Endothelial cell of umbilical vein (primary cell): ENCODE measurements around the gene CMPK2. TPM values are rescaled to one million over a fixed set of nuclear protein-coding genes. Genes with fewer than 3 reads are reported as not detected.

Experiments
- BruUV-seq: library from RNA; stranded (reverse); fragments of 400-500 nt; replicated peaks from 2 replicates; lab custom pipeline; 2021; lab: Mats Ljungman, UMichigan
- CTCF ChIA-PET: fragments of 300-600, 350-600 bp; sonication (Branson Sonifier 250); formaldehyde crosslinking; loops from one replicate; lab custom pipeline; 2021; ENCODE audit warnings: antibody characterized with exemption, inconsistent platforms; lab: Charles Lee
- POLR2A ChIA-PET: fragments of 300-600, 350-600 bp; sonication (Branson Sonifier 250); formaldehyde crosslinking; loops from one replicate; lab custom pipeline; 2021; ENCODE audit warnings: antibody characterized with exemption, inconsistent platforms; lab: Charles Lee
- DNase-seq: peaks from one replicate; pipeline ENCODE4 v3.0.0-alpha.2; 2011; ENCODE audit warnings: low read depth, low spot score
- FAIRE-seq: peaks from 2 replicates; lab custom pipeline; 2011; peaks lifted over from hg19 to GRCh38; lab: Jason Lieb, UNC
- H2AFZ ChIP-seq: 2 replicates; pipeline ENCODE4 v1.6.0; 2012; ENCODE audit warnings: low read depth, low read length, control low read depth, inconsistent platforms
- H3K27ac ChIP-seq: 2 replicates; pipeline ENCODE4 v1.5.1; 2011; ENCODE audit warnings: low read depth, mild to moderate bottlenecking, control low read depth, low read length, moderate library complexity; ENCODE audit not compliant: insufficient read depth
- H3K27me3 ChIP-seq, 2 experiments: 2 replicates each; pipeline versions ENCODE4 v1.6.0 to v1.6.1; 2011; ENCODE audit warnings: low read length in 2 of 2, mixed read lengths in 1 of 2; ENCODE audit not compliant: control insufficient read depth in 2 of 2, insufficient read depth in 2 of 2
- H3K36me3 ChIP-seq, 2 experiments: 2 replicates in 1 of 2; 3 replicates in 1 of 2; pipeline ENCODE4 v1.5.1; 2011; ENCODE audit warnings: low read length in 2 of 2, mild to moderate bottlenecking in 1 of 2, moderate library complexity in 1 of 2; ENCODE audit not compliant: control insufficient read depth in 2 of 2, insufficient read depth in 2 of 2; ENCODE audit errors: extremely low read depth in 1 of 2
- H3K4me1 ChIP-seq: 3 replicates; pipeline ENCODE4 v1.5.1; 2011; ENCODE audit warnings: mild to moderate bottlenecking, low read length; ENCODE audit not compliant: control insufficient read depth, insufficient read depth; ENCODE audit errors: extremely low read depth
- H3K4me2 ChIP-seq: 2 replicates; pipeline ENCODE4 v1.6.1; 2011; ENCODE audit warnings: low read length, control low read depth, mixed read lengths; ENCODE audit not compliant: insufficient read depth
- H3K4me3 ChIP-seq, 3 experiments: fragments of 200-600 bp in 1 of 3; sonication (generic), shearing (Covaris generic) in 1 of 3; replicated peaks in 1 of 3; 2 replicates each; pipeline ENCODE4 v1.5.1; 2011 to 2016; ENCODE audit warnings: control low read depth in 3 of 3, low read length in 3 of 3, mild to moderate bottlenecking in 2 of 3, inconsistent platforms in 1 of 3, low read depth in 1 of 3, moderate library complexity in 1 of 3; ENCODE audit not compliant: insufficient read depth in 1 of 3
- H3K79me2 ChIP-seq: 2 replicates; pipeline ENCODE4 v1.6.0; 2012; ENCODE audit warnings: low read length, inconsistent platforms; ENCODE audit not compliant: control insufficient read depth, insufficient read depth
- H3K9ac ChIP-seq: replicated peaks from 2 replicates; pipeline ENCODE3; 2011; ENCODE audit warnings: low read length, control low read depth; ENCODE audit not compliant: insufficient read depth; ENCODE audit errors: extremely low read depth
- H3K9me1 ChIP-seq: replicated peaks from 3 replicates; pipeline ENCODE4 v1.6.0; 2011; ENCODE audit warnings: mild to moderate bottlenecking, low read length; ENCODE audit not compliant: control insufficient read depth, insufficient read depth; ENCODE audit errors: extremely low read depth
- H3K9me3 ChIP-seq: replicated peaks from 2 replicates; pipeline ENCODE4 v1.5.1; 2012; ENCODE audit warnings: low read length, inconsistent platforms; ENCODE audit not compliant: control insufficient read depth, insufficient read depth
- H4K20me1 ChIP-seq: replicated peaks from 2 replicates; pipeline ENCODE3; 2011; ENCODE audit warnings: mild to moderate bottlenecking, low read length; ENCODE audit not compliant: control insufficient read depth, insufficient read depth; ENCODE audit errors: extremely low read depth
- CTCF ChIP-seq, 2 donors: IDR thresholded peaks; 1 replicate in 1 of 2; 2 replicates in 1 of 2; pipeline ENCODE4 v1.5.1; 2011; ENCODE audit warnings: low read length in 2 of 2, mild to moderate bottlenecking in 2 of 2, moderate library complexity in 2 of 2, control low read depth in 1 of 2, inconsistent platforms in 1 of 2, low read depth in 1 of 2; ENCODE audit not compliant: insufficient read depth in 1 of 2; ENCODE audit errors: extremely low read depth in 1 of 2
- EZH2 ChIP-seq: IDR thresholded peaks from 2 replicates; pipeline ENCODE4 v1.6.1; 2012; ENCODE audit warnings: borderline replicate concordance, low read depth, mild to moderate bottlenecking, moderate library complexity, low read length, inconsistent platforms; ENCODE audit not compliant: severe bottlenecking
- FOS ChIP-seq: IDR thresholded peaks from 2 replicates; pipeline ENCODE4 v1.6.1; 2011; ENCODE audit warnings: mild to moderate bottlenecking, low read length, moderate library complexity, borderline replicate concordance; ENCODE audit not compliant: insufficient read depth
- GATA2 ChIP-seq: IDR thresholded peaks from 2 replicates; pipeline ENCODE4 v1.7.0; 2011; ENCODE audit warnings: low read depth, mild to moderate bottlenecking, moderate library complexity, mixed read lengths, low read length; ENCODE audit not compliant: insufficient read length, insufficient read depth
- JUN ChIP-seq: IDR thresholded peaks from 2 replicates; pipeline ENCODE4 v1.6.1; 2011; ENCODE audit warnings: borderline replicate concordance, low read depth; ENCODE audit not compliant: insufficient read length, insufficient read depth
- MAX ChIP-seq: IDR thresholded peaks from 2 replicates; pipeline ENCODE4 v1.6.1; 2011; ENCODE audit not compliant: insufficient read depth, insufficient read length
- MYC ChIP-seq: IDR thresholded peaks from one replicate; pipeline ENCODE4 v1.6.1; 2011; ENCODE audit warnings: mild to moderate bottlenecking, low read depth, low read length
- POLR2A ChIP-seq: IDR thresholded peaks from 2 replicates; pipeline ENCODE4 v1.6.1; 2012; ENCODE audit warnings: low read depth, mild to moderate bottlenecking, control low read depth, low read length
- POLR2AphosphoS5 ChIP-seq: IDR thresholded peaks from 2 replicates; pipeline ENCODE4 v1.6.1; 2012; ENCODE audit warnings: low read depth, mild to moderate bottlenecking, control low read depth, low read length, moderate library complexity; ENCODE audit not compliant: insufficient read depth
- dilution Hi-C: fragments of 300-500 bp; cut with MboI; formaldehyde crosslinking; loops from one replicate; pipeline ENCODE4 v1.15.0; 2019; ENCODE audit warnings: low sequenced_read_pairs; ENCODE audit not compliant: extremely low pct_ligation_motif_present
- intact Hi-C: fragments of 100-400 bp; cut with micrococcal nuclease; formaldehyde crosslinking; loops from one replicate; pipeline ENCODE4 v1.10.0; 2022
- polyA plus RNA-seq, 4 experiments: library from polyadenylated mRNA; depleted of rRNA in 3 of 4; stranded (reverse) in 3 of 4; unstranded in 1 of 4; fragments of >200 nt; gene quantifications; 2 replicates each; pipeline versions ENCODE4 v1.2.1 to v1.2.3, GENCODE V29; 2011 to 2012; ENCODE audit warnings: missing spikeins in 1 of 4
- total RNA-seq: library from RNA; stranded (reverse); gene quantifications from 2 replicates; pipeline ENCODE4 v1.2.3, GENCODE V29; 2021

CMPK2 gene
- total and polyA plus RNA-seq, 2 donors (not counting 3 experiments of a cell fraction or from before 2014, with no cell fraction given), result 0.15 to 0.69 TPM

- Histone ChIP-seq H3K9ac (no peak overlapping the region), H2AFZ (no peak overlapping the region), H3K4me2 (no peak overlapping the region), H3K4me1 (no peaks in the 10 kb centered on the region), H3K4me3 (no peak overlapping the region), H4K20me1 (no peaks in the 10 kb centered on the region), H3K9me3 (no peaks in the 10 kb centered on the region), H3K27ac (no peak overlapping the region), H3K79me2 (no peaks in the 10 kb centered on the region), H3K9me1 (no peaks in the 10 kb centered on the region), H3K27me3 (no peaks in the 10 kb centered on the region), H3K36me3 (no peaks in the 10 kb centered on the region)
- intact Hi-C loops, result no loop called here
- dilution Hi-C loops, result no loop called here
- ChIA-PET CTCF (no interaction called here), POLR2A (no interaction called here)
- TF ChIP-seq MYC (no peak), EZH2 (no peak), CTCF (IDR thresholded peaks at IDR 0.05; ENCODE audit: extremely low read depth in 1 of 2, insufficient read depth in 1 of 2, low read depth in 1 of 2, low read length in 2 of 2) (no peak), JUN (no peak), POLR2AphosphoS5 (no peak), FOS (no peak), MAX (no peak), POLR2A (no peak), GATA2 (no peak)
- BruUV-seq, result no TSS peak
- DNase-seq (no peak), FAIRE-seq (no peak)
Observed at GRCh38 chr2:6810961-6811360, 54.7 kb downstream of the CMPK2 start.
